ENCODE results near the gene OR2A5.

OR2A5 gene

GRCh38 chr7:144022169-144022568 is 26.6 kb upstream of the OR2A5 start:
- no peak for TF ChIP-seq JUND (IDR thresholded peaks at IDR 0.05; ENCODE audit: low read depth)
- in situ Hi-C loops (cut with HindIII; ENCODE audit: low pct_unique_long_range_greater_than_20kb, low sequenced_read_pairs) = no loop called here
- DNase-seq (ENCODE audit: low read depth in 1 of 2, low spot score in 1 of 2) = no peak

- no peak for TF ChIP-seq JUND (IDR thresholded peaks at IDR 0.05; ENCODE audit: low read depth)
- DNase-seq (ENCODE audit: low read depth in 1 of 2, low spot score in 1 of 2) = no peak
- in situ Hi-C loops (cut with HindIII; ENCODE audit: low pct_unique_long_range_greater_than_20kb, low sequenced_read_pairs) = no loop called here
Measured at GRCh38 chr7:144023171-144023827, 25.4 kb upstream of the OR2A5 start.

GRCh38 chr7:144024213-144024612 is 24.5 kb upstream of the OR2A5 start:
- no peak for DNase-seq (ENCODE audit: low read depth in 1 of 2, low spot score in 1 of 2)
- in situ Hi-C loops (cut with HindIII; ENCODE audit: low pct_unique_long_range_greater_than_20kb, low sequenced_read_pairs) = no loop called here

GRCh38 chr7:144026203-144026883 is 22.4 kb upstream of the OR2A5 start:
- no peak for DNase-seq (ENCODE audit: low read depth in 1 of 2, low spot score in 1 of 2)
- in situ Hi-C loops (cut with HindIII; ENCODE audit: low pct_unique_long_range_greater_than_20kb, low sequenced_read_pairs) = no loop called here
- TF ChIP-seq JUND (IDR thresholded peaks at IDR 0.05; ENCODE audit: low read depth) = no peak

More at GRCh38 chr7:144024213-144024612, 24.5 kb upstream of the OR2A5 start:
- TF ChIP-seq JUND (IDR thresholded peaks at IDR 0.05; ENCODE audit: low read depth) = no peak

- in situ Hi-C loops (cut with HindIII; ENCODE audit: low pct_unique_long_range_greater_than_20kb, low sequenced_read_pairs) = no loop called here
- no peak for TF ChIP-seq JUND (IDR thresholded peaks at IDR 0.05; ENCODE audit: low read depth)
- peak in 1 of 2 experiments; percentile 34 for DNase-seq (ENCODE audit: low read depth in 1 of 2, low spot score in 1 of 2)
Measured at GRCh38 chr7:144027070-144027469, 21.7 kb upstream of the OR2A5 start.

- TF ChIP-seq JUND (IDR thresholded peaks at IDR 0.05; ENCODE audit: low read depth) = no peak
- in situ Hi-C loops (cut with HindIII; ENCODE audit: low pct_unique_long_range_greater_than_20kb, low sequenced_read_pairs) = no loop called here
- no peak for DNase-seq (ENCODE audit: low read depth in 1 of 2, low spot score in 1 of 2)
Measured at GRCh38 chr7:144027974-144028373, 20.8 kb upstream of the OR2A5 start.

- DNase-seq (ENCODE audit: low read depth in 1 of 2, low spot score in 1 of 2) = no peak
- in situ Hi-C loops (cut with HindIII; ENCODE audit: low pct_unique_long_range_greater_than_20kb, low sequenced_read_pairs) = no loop called here
- no peak for TF ChIP-seq JUND (IDR thresholded peaks at IDR 0.05; ENCODE audit: low read depth)
Measured at GRCh38 chr7:144028547-144028946, 20.2 kb upstream of the OR2A5 start.

GRCh38 chr7:144032516-144032915 is 16.2 kb upstream of the OR2A5 start:
- in situ Hi-C loops (cut with HindIII; ENCODE audit: low pct_unique_long_range_greater_than_20kb, low sequenced_read_pairs) = no loop called here
- DNase-seq (ENCODE audit: low read depth in 1 of 2, low spot score in 1 of 2) = no peak
- TF ChIP-seq JUND (IDR thresholded peaks at IDR 0.05; ENCODE audit: low read depth) = no peak

GRCh38 chr7:144032985-144033709 is 15.6 kb upstream of the OR2A5 start:
- in situ Hi-C loops (cut with HindIII; ENCODE audit: low pct_unique_long_range_greater_than_20kb, low sequenced_read_pairs) = no loop called here
- DNase-seq (ENCODE audit: low read depth in 1 of 2, low spot score in 1 of 2) = no peak
- TF ChIP-seq JUND (IDR thresholded peaks at IDR 0.05; ENCODE audit: low read depth) = no peak

- in situ Hi-C loops (cut with HindIII; ENCODE audit: low pct_unique_long_range_greater_than_20kb, low sequenced_read_pairs) = no loop called here
- no peak for DNase-seq (ENCODE audit: low read depth in 1 of 2, low spot score in 1 of 2)
- no peak for TF ChIP-seq JUND (IDR thresholded peaks at IDR 0.05; ENCODE audit: low read depth)
Measured at GRCh38 chr7:144035385-144035784, 13.4 kb upstream of the OR2A5 start.

- in situ Hi-C loops (cut with HindIII; ENCODE audit: low pct_unique_long_range_greater_than_20kb, low sequenced_read_pairs) = no loop called here
- peak in 1 of 2 experiments; percentile 6 for DNase-seq (ENCODE audit: low read depth in 1 of 2, low spot score in 1 of 2)
- no peak for TF ChIP-seq JUND (IDR thresholded peaks at IDR 0.05; ENCODE audit: low read depth)
Measured at GRCh38 chr7:144036302-144036885, 12.4 kb upstream of the OR2A5 start.

- TF ChIP-seq JUND (IDR thresholded peaks at IDR 0.05; ENCODE audit: low read depth) = no peak
- no peak for DNase-seq (ENCODE audit: low read depth in 1 of 2, low spot score in 1 of 2)
- in situ Hi-C loops (cut with HindIII; ENCODE audit: low pct_unique_long_range_greater_than_20kb, low sequenced_read_pairs) = no loop called here
Measured at GRCh38 chr7:144037414-144038035, 11.2 kb upstream of the OR2A5 start.

Measured in T47D (cell line).